UCSD-AML1 (cell line): ENCODE data around the gene MATN4.

Experiments used
- DNase-seq: peaks from one replicate; lab custom pipeline; 2025; ENCODE audit not compliant: unreplicated experiment; lab: John Stamatoyannopoulos, UW

MATN4 gene

GRCh38 chr20:45257161-45257560 lies 50.9 kb downstream of the MATN4 start:
- DNase-seq, result no peak

- DNase-seq, result no peak
Measured at GRCh38 chr20:45254383-45255262, 53.5 kb downstream of the MATN4 start, which contains the start of gene SLPI. TSS of gene SLPI (minus strand) at chr20:45254564. CDS start at chr20:45254543, 21 bp downstream.

- no peak for DNase-seq
Measured at GRCh38 chr20:45253261-45253660, 54.8 kb downstream of the MATN4 start.

- no peak for DNase-seq
Measured at GRCh38 chr20:45251884-45252560, 56.1 kb downstream of the MATN4 start.

GRCh38 chr20:45248609-45249008 lies 59.5 kb downstream of the MATN4 start:
- DNase-seq, result no peak

- no peak for DNase-seq
Measured at GRCh38 chr20:45247865-45248264, 60.2 kb downstream of the MATN4 start.

GRCh38 chr20:45246109-45246508 lies 62.0 kb downstream of the MATN4 start:
- DNase-seq, result no peak
